ENCODE results near the gene BOC. TPM values are rescaled to one million over a fixed set of nuclear protein-coding genes. Genes with fewer than 3 reads are reported as not detected.

The BOC gene
- total RNA-seq, 2 experiments from 2014 or later, result not detected

DNA sequence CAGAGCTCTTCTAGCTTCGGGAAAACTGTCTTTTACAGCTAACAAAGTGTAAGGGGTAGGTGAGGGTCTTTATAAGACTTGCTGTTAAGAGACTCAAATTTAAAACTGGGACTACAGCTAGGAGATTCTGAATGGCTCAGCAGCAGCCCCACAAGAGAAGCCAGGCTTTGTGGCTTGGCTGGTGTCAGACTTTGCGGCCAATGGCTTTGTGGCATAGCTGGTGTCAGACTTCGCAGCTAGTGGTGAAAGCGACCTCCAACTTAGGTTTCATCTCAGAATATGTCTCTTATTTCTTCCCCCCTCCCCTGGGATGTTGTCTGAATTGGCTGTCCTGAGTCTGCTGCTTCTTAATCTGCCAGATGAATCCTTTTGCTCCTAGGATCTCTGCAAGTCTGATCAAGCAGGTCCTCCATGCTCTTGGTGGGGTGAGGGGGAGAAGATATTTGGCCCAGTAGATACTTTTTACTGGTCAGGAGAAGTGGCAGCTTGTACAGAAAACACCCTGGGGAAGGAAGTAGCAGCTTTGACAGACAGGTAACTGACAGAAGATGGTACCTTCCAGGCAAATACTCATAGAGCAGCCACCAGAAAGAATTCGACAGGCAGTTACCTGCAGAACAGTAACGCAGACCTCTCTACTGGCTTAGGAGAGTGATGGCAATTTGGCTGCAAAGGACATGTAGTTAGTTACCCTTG, 8.4 kb downstream of the BOC start:
- H3K9me3 Mint-ChIP-seq, result no peaks in the 10 kb centered on the region
- peaks cover 22% of the 10 kb centered on the region for H3K27me3 Mint-ChIP-seq
- H3K27ac Mint-ChIP-seq, result no peak overlapping the region
- intact Hi-C loops (cut with micrococcal nuclease), result no loop called here
- POLR2A ChIA-PET, result no interaction called here
- CTCF ChIA-PET, result interaction anchor here (0.7 kb wide), 1 partner anchor 84 kb away, joined by 3 read pairs; no protein-coding TSS in a partner anchor
- no peak overlapping the region for H3K4me3 Mint-ChIP-seq
- no peak for DNase-seq
- H3K36me3 Mint-ChIP-seq, result no peaks in the 10 kb centered on the region
- H3K4me1 Mint-ChIP-seq (ENCODE audit: low read depth), result peaks cover 8% of the 10 kb centered on the region

DNA sequence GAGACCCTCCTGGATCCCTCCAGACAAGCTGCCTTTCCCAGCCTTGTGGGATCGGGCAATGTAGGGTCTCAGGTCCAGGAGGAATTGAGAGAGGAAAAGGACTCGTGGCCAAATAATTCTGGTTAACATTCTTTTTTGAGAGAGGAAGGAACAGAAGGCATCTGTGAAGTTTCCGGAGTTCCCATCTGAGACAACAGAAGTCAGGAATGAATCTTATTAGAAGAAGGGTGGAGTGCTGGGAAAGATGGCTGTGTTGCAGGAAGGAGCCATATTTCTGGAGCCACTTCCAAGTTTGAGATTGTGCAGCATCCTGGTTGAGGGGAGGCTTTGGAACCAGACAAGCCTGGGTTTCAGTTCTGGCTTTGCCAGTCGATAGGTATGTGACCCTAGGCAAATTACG, 9.4 kb downstream of the BOC start:
- no peak for DNase-seq
- H3K4me3 Mint-ChIP-seq, result no peak overlapping the region
- CTCF ChIA-PET, result no interaction called here
- H3K36me3 Mint-ChIP-seq, result no peaks in the 10 kb centered on the region
- H3K4me1 Mint-ChIP-seq (ENCODE audit: low read depth), result peaks cover 8% of the 10 kb centered on the region
- peaks cover 18% of the 10 kb centered on the region for H3K27me3 Mint-ChIP-seq
- H3K27ac Mint-ChIP-seq, result no peak overlapping the region
- intact Hi-C loops (cut with micrococcal nuclease), result no loop called here
- no peaks in the 10 kb centered on the region for H3K9me3 Mint-ChIP-seq
- POLR2A ChIA-PET, result no interaction called here

DNA sequence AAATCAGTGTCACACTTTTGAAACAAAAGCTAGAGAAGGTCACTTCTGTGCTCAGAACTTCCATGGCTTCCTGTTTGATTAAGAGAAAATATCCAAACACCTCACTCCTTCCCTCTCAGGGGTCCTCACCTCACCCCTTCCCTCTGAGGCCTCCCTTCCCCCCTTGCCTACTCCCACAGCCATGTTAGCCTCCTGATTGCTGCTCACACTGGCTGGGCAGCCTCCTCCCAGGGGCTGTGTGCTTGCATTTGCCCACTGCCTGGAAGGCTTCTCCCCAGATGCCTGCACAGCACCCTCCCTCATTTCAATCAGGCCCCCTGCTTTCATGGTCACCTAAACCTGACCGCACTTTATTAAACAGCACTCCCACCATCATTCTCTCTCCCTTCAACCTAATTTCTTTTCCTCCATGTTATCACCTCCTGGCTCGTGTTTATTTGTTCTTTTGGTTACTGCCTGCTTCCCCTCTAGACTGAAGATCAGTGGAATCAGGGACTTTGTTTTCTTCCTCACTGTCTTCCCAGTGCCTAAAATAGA, 10.4 kb downstream of the BOC start:
- no peak for DNase-seq
- POLR2A ChIA-PET, result no interaction called here
- CTCF ChIA-PET, result no interaction called here
- intact Hi-C loops (cut with micrococcal nuclease), result no loop called here
- H3K36me3 Mint-ChIP-seq, result no peaks in the 10 kb centered on the region
- H3K4me3 Mint-ChIP-seq, result no peak overlapping the region
- peaks cover 21% of the 10 kb centered on the region for H3K27me3 Mint-ChIP-seq
- no peaks in the 10 kb centered on the region for H3K9me3 Mint-ChIP-seq
- H3K4me1 Mint-ChIP-seq (ENCODE audit: low read depth), result peaks cover 8% of the 10 kb centered on the region
- H3K27ac Mint-ChIP-seq, result no peak overlapping the region

DNA sequence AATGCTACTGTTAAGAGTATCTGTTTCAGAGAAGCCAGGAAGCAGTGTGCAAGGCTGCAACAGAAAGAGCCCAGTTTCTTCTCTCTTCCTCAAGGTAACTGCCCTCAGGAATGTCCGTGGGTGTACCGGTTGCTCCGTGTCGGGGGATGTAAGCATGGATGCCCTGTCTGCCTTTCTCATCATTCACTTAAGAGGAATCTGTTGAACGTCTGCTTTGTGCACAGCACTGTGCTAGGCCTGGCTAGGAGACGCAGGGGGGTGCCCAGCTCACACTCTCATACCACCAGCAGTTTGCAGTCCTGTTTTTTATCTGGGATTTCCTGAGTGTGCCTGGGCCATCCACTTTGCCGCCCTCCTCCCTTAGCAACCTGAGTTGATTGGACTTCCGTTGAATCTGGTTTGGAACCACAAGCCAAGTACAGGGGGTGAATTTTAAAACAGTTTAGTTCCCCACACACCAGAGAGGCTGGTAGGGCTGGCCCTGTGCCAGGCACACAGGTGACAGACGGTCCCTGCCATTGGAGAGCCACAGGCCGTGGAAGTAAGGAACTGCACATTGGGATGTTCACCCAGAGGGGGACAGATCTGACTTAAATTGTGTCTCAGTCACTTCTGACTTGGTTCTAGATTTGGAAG, 11.2 kb downstream of the BOC start:
- ChIA-PET POLR2A (no interaction called here), CTCF (no interaction called here)
- intact Hi-C loops (cut with micrococcal nuclease), result no loop called here
- no peak for DNase-seq
- Mint-ChIP-seq H3K4me1 (ENCODE audit: low read depth) (peaks cover 8% of the 10 kb centered on the region), H3K27me3 (peaks cover 21% of the 10 kb centered on the region), H3K36me3 (no peaks in the 10 kb centered on the region), H3K27ac (no peak overlapping the region), H3K4me3 (no peak overlapping the region), H3K9me3 (no peaks in the 10 kb centered on the region)

DNA sequence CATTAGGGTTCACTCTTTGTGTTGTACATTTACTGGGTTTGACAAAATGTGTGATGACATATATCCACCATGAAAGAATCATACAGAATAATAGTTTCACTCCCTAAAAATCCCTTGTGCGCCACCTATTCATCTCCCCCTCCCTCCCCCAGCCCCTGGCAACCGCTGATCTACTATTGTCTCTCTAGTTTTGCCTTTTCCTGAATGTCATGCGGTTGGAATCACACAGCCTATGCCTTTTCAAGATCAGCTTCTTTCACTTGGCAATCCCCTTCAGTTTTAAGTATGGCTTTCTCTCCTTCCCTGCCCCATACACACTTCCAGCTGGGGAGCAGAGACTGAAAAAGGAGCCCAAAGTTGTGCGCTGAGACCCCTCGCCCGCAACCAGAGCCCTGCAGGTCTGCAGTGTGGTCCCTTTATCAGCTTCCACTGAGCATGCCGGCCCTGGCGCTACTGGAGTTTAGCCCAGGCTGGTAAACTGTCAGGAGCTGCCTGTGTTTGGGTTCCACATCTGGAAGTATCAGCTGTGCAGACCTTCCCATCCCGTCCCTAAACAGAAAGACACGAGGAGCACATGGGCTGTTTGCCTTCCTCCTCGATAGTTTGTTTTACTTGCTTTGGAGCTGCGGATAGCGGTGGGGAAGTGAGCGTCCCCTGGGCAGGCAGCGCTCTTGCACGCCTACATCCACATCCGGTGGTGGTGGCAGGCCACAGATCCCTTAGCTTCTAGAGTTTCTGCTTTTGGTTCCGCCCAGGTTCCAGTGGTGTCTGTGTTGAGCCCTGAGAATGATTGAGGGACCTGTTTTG, 12.3 kb downstream of the BOC start:
- Mint-ChIP-seq H3K27ac (no peak overlapping the region), H3K36me3 (no peaks in the 10 kb centered on the region)
- POLR2A ChIA-PET, result no interaction called here

DNA sequence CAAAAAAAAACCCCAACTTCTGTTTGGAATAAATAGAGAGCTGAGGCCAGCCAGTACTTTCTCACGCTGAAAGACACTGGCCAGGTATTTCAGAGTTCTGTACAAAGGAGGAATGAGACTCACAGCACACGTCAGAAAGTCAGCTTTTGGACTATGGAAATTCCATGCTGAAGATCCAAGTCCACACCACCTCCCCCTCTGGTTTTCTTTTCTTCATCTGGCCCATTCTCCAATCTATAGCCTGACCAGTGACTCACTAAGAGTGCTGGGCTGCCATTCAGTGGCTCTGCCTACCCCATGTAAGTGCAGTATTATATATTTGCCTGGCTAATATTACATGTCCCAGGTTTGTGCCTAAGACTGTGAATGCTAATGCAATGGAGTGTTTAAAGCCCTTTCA, 13.9 kb downstream of the BOC start:
- intact Hi-C loops (cut with micrococcal nuclease), result no loop called here
- POLR2A ChIA-PET, result no interaction called here
- Mint-ChIP-seq H3K27ac (no peak overlapping the region), H3K27me3 (peaks cover 15% of the 10 kb centered on the region), H3K4me3 (no peak overlapping the region), H3K36me3 (no peaks in the 10 kb centered on the region), H3K4me1 (ENCODE audit: low read depth) (peaks cover 8% of the 10 kb centered on the region), H3K9me3 (no peaks in the 10 kb centered on the region)
- CTCF ChIA-PET, result interaction anchor here (1.7 kb wide), 1 partner anchor 63 kb away, joined by 4 read pairs; no protein-coding TSS in a partner anchor
- DNase-seq, result no peak

More for the DNA sequence above, 12.3 kb downstream of the BOC start:
- no peaks in the 10 kb centered on the region for H3K9me3 Mint-ChIP-seq
- H3K4me3 Mint-ChIP-seq, result no peak overlapping the region
- H3K27me3 Mint-ChIP-seq, result peaks cover 17% of the 10 kb centered on the region
- CTCF ChIA-PET, result interaction anchor here (1.7 kb wide), 1 partner anchor 65 kb away, joined by 4 read pairs; no protein-coding TSS in a partner anchor
- intact Hi-C loops (cut with micrococcal nuclease), result no loop called here
- H3K4me1 Mint-ChIP-seq (ENCODE audit: low read depth), result peaks cover 8% of the 10 kb centered on the region
- DNase-seq, result peak; percentile 57

DNA sequence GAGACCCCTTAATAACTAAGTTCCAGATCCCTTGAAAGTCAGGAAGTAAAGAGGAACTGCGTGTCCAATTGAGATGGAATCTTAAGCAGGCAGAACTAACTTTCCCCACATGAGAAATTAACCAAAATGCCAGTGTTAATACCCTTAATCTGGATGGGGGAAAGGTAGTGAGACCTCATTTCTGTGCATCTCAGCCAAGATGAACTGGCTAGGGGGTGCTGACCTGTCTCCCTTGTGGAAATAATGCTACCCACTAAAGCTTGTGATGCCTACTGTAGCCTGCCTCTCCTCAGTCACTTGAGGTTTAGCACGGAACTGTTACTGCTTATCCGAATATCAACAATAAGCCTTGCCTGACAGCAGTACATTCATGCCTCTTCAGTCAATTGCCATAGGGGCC, 15.1 kb downstream of the BOC start:
- H3K4me1 Mint-ChIP-seq (ENCODE audit: low read depth), result peaks cover 8% of the 10 kb centered on the region
- H3K4me3 Mint-ChIP-seq, result no peak overlapping the region
- H3K27ac Mint-ChIP-seq, result no peak overlapping the region
- ChIA-PET POLR2A (no interaction called here), CTCF (no interaction called here)
- intact Hi-C loops (cut with micrococcal nuclease), result no loop called here
- H3K36me3 Mint-ChIP-seq, result no peaks in the 10 kb centered on the region
- DNase-seq, result no peak
- H3K9me3 Mint-ChIP-seq, result no peaks in the 10 kb centered on the region
- peaks cover 12% of the 10 kb centered on the region for H3K27me3 Mint-ChIP-seq

DNA sequence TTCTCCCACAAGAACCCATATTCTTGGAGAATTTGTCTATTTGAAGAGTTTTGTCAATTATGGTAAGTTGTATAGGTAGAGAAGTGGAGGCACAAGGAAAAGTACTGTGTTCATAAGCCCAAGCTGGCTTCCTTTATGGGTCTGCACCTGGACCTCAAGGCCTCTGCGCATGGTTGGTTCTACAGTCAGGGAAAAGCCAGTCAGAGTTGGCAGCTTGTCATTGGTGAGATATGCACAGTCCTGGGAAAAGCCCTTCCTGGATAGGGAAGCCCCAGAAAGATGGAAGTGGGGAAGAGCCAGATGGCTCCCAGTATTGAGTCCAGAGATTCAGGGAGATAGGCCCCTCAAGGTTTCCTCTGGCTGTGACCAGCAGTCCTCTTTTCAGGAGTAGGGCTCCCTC, 15.8 kb downstream of the BOC start:
- H3K4me1 Mint-ChIP-seq (ENCODE audit: low read depth), result peaks cover 11% of the 10 kb centered on the region
- no peaks in the 10 kb centered on the region for H3K9me3 Mint-ChIP-seq
- CTCF ChIA-PET, result no interaction called here
- H3K4me3 Mint-ChIP-seq, result no peak overlapping the region
- peaks cover 12% of the 10 kb centered on the region for H3K27me3 Mint-ChIP-seq
- intact Hi-C loops (cut with micrococcal nuclease), result no loop called here
- DNase-seq, result no peak
- no peaks in the 10 kb centered on the region for H3K36me3 Mint-ChIP-seq
- no peak overlapping the region for H3K27ac Mint-ChIP-seq
- POLR2A ChIA-PET, result no interaction called here

DNA sequence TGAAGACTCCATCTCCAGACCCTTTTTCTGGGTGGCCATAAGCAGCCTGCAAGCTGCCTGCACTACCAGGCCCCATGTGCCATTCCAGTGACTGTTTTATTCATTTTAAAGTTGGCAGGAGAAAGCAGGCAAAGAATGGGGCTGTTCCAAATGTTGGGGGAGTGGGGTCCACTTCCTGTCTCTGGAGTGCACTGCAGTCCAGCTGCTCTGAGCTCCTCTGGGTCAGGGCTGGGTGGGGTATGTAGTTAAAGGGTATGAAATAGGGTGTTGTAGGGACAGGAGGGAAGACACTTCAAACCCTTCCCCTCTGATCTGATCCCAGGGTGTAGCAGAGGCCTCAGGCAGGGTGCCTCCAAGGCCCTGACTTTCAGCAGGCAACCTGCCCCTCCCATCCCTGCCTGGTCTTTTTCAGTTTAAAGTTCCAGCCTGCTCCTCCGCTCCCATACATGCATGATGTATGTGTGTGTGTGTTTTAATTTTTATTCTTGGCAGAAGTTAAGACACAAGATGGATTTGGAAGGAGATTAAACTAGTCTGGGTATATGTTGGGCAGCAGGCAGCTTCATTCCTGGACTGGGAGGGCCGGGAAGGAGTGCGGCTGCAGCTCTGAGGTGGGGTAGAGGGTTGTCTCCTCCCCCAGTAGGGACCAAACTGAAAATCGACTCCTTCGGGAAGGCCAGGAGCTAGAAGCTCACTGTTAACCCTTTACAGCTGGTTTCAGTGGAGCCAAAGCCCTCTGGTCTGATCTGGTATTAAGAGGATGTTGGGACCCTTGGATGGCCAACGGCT, 17.3 kb downstream of the BOC start:
- no peak for DNase-seq
- Mint-ChIP-seq H3K9me3 (no peaks in the 10 kb centered on the region), H3K4me1 (ENCODE audit: low read depth) (peaks cover 9% of the 10 kb centered on the region), H3K4me3 (no peak overlapping the region), H3K27ac (no peak overlapping the region), H3K36me3 (no peaks in the 10 kb centered on the region), H3K27me3 (peaks cover 10% of the 10 kb centered on the region)
- ChIA-PET POLR2A (no interaction called here), CTCF (interaction anchor here (1.1 kb wide), 1 partner anchor 60 kb away, joined by 4 read pairs; no protein-coding TSS in a partner anchor)
- intact Hi-C loops (cut with micrococcal nuclease), result no loop called here

DNA sequence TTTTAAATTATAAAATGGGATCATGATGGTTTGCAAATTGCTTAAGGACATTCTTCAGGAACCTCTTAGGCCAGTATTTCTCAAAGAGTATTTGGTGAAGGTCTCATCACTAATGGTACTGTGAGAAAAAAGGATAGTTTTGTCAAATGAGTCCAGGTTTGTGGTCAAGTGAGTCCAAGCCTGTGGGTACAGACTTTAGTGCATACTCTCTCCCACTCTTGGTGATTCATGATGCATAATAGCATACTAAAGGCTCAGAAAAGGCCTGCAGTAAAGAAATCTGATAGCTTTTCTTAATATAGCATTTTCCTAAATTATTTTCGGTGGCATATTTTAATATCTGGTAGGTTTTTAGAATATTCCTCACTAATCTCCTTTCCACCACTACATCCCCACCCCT, 20.0 kb downstream of the BOC start:
- no peak for DNase-seq
- no peak overlapping the region for H3K27ac Mint-ChIP-seq
- ChIA-PET CTCF (no interaction called here), POLR2A (interaction anchor here (1.0 kb wide), 1 partner anchor 32 kb away, joined by 3 read pairs; no protein-coding TSS in a partner anchor)
- peaks cover 3% of the 10 kb centered on the region for H3K4me1 Mint-ChIP-seq (ENCODE audit: low read depth)
- no peaks in the 10 kb centered on the region for H3K27me3 Mint-ChIP-seq
- H3K36me3 Mint-ChIP-seq, result no peaks in the 10 kb centered on the region
- intact Hi-C loops (cut with micrococcal nuclease), result no loop called here
- no peaks in the 10 kb centered on the region for H3K9me3 Mint-ChIP-seq
- no peak overlapping the region for H3K4me3 Mint-ChIP-seq

DNA sequence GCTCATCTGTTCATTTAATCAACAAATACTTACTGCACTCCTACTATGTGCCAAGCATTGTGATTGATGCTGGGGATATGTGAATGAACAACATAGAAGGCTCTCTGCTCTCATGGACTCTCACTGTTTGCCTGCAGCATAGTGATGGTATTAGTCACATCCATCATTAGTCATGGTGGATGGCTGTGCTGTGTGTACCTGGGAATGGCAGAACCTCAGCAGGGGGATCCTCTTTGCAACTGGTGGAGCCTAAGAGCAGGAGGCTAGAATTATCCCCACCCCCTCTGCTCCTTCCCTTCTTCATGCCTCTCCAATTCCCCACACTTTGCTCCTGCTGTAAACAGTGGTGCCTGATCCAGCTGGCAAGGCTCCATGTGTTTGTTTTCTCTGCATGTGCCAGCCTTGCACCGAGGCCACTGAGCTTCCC, 20.5 kb downstream of the BOC start:
- CTCF ChIA-PET, result interaction anchor here (2.2 kb wide), 1 partner anchor 56 kb away, joined by 8 read pairs; no protein-coding TSS in a partner anchor
- no peaks in the 10 kb centered on the region for H3K36me3 Mint-ChIP-seq
- H3K4me1 Mint-ChIP-seq (ENCODE audit: low read depth), result peaks cover 3% of the 10 kb centered on the region
- H3K4me3 Mint-ChIP-seq, result no peak overlapping the region
- no peaks in the 10 kb centered on the region for H3K27me3 Mint-ChIP-seq
- no peaks in the 10 kb centered on the region for H3K9me3 Mint-ChIP-seq
- no peak overlapping the region for H3K27ac Mint-ChIP-seq
- DNase-seq, result peak; percentile 13
- intact Hi-C loops (cut with micrococcal nuclease), result no loop called here
- POLR2A ChIA-PET, result interaction anchor here (1.0 kb wide), 1 partner anchor 31 kb away, joined by 3 read pairs; no protein-coding TSS in a partner anchor
